GM21423 (cell line): ENCODE results near the gene SUPT16H.
"Not testable (repeated sequence)": the region's sequence is repeated elsewhere in the genome, so short reads cannot be mapped to it uniquely, and the experiment has no call there.

Experiments
- ATAC-seq: cut with Tn5 transposase; IDR thresholded peaks from one replicate; pipeline ENCODE4 v1.9.1; 2021; ENCODE audit warnings: mild to moderate bottlenecking, moderate library complexity; ENCODE audit not compliant: unreplicated experiment

SUPT16H gene

GRCh38 chr14:21307637-21308036 is 76.2 kb downstream of the SUPT16H start:
- no peak for ATAC-seq

GRCh38 chr14:21302836-21303140 is 81.0 kb downstream of the SUPT16H start:
- ATAC-seq: not testable (repeated sequence)

GRCh38 chr14:21302013-21302835 is 81.6 kb downstream of the SUPT16H start:
- ATAC-seq: no peak
